Upper lobe of left lung (tissue), 4 donors: ENCODE measurements around the gene SPATS2.

Experiments
- EP300 ChIP-seq, 4 donors: sonication (generic); formaldehyde crosslinking; IDR thresholded peaks; one replicate each; pipeline ENCODE4 v1.5.1; 2017; ENCODE audit warnings: antibody characterized with exemption in 4 of 4, control low read depth in 2 of 4
- POLR2A ChIP-seq, 4 donors: fragments of 450-650 bp; IDR thresholded peaks; one replicate each; pipeline ENCODE4 v1.5.1; 2016 to 2017; ENCODE audit warnings: antibody characterized with exemption in 4 of 4, mild to moderate bottlenecking in 2 of 4
- TF ChIP-seq, protein P1 (sequence below), 6 experiments: fragments of 450-650 bp in 4 of 6; fragments of 200-600 bp in 2 of 6; sonication (generic) in 2 of 6; IDR thresholded peaks; one replicate each; pipeline ENCODE4 v1.5.1; 2016 to 2019; ENCODE audit warnings: antibody characterized with exemption in 6 of 6

DNA sequence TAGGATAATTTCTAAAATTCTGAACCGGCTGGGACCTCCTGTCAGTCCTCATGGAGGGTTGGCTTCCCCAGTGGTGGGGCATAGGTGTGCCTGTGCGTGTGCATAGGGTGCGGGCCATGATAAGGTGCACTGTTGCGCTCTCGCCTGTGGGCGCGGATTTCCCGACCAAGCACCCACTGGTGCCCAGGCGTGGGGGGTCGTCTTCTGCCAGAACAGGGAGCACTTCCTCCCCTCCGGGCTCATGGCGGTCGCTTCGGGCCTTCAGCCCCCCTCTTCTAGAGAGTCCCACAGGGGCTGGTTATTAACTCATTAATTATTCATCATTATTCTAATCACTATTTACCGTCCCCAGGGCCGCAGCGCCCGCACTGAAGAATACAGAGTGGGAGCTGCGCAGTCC lies 33.0 kb upstream of the SPATS2 start:
- TF ChIP-seq, protein P1, sequence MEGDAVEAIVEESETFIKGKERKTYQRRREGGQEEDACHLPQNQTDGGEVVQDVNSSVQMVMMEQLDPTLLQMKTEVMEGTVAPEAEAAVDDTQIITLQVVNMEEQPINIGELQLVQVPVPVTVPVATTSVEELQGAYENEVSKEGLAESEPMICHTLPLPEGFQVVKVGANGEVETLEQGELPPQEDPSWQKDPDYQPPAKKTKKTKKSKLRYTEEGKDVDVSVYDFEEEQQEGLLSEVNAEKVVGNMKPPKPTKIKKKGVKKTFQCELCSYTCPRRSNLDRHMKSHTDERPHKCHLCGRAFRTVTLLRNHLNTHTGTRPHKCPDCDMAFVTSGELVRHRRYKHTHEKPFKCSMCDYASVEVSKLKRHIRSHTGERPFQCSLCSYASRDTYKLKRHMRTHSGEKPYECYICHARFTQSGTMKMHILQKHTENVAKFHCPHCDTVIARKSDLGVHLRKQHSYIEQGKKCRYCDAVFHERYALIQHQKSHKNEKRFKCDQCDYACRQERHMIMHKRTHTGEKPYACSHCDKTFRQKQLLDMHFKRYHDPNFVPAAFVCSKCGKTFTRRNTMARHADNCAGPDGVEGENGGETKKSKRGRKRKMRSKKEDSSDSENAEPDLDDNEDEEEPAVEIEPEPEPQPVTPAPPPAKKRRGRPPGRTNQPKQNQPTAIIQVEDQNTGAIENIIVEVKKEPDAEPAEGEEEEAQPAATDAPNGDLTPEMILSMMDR (IDR thresholded peaks at IDR 0.05), result no peak
- TF ChIP-seq EP300 (IDR thresholded peaks at IDR 0.05) (no peak), POLR2A (IDR thresholded peaks at IDR 0.05) (no peak)
